Fibroblast of lung (primary cell): Measurements from ENCODE around the gene PRPF4. TPM values are rescaled to one million over a fixed set of nuclear protein-coding genes. Genes with fewer than 3 reads are reported as not detected.

Source experiments
- DNase-seq, 2 donors: peaks; one replicate each; pipeline versions ENCODE4 v3.0.0 to v3.0.0-alpha.2; 2010; ENCODE audit warnings: low read depth in 2 of 2
- H2AFZ ChIP-seq: 2 replicates; pipeline ENCODE4 v1.5.1; 2012; ENCODE audit warnings: low read length, control low read depth, inconsistent platforms
- H3K27ac ChIP-seq: 2 replicates; pipeline ENCODE4 v1.5.1; 2011; ENCODE audit warnings: low read length, control low read depth; ENCODE audit not compliant: insufficient read depth
- H3K27me3 ChIP-seq: 2 replicates; pipeline ENCODE4 v1.5.1; 2011; ENCODE audit warnings: mild to moderate bottlenecking, low read length; ENCODE audit not compliant: control insufficient read depth, insufficient read depth
- H3K36me3 ChIP-seq: 2 replicates; pipeline ENCODE4 v1.5.1; 2011; ENCODE audit warnings: low read length; ENCODE audit not compliant: control insufficient read depth, insufficient read depth
- H3K4me1 ChIP-seq: 2 replicates; pipeline ENCODE4 v1.5.1; 2011; ENCODE audit warnings: low read length; ENCODE audit not compliant: control insufficient read depth, insufficient read depth; ENCODE audit errors: extremely low read depth
- H3K4me2 ChIP-seq: 2 replicates; pipeline ENCODE4 v1.5.1; 2011; ENCODE audit warnings: low read length, control low read depth; ENCODE audit not compliant: insufficient read depth; ENCODE audit errors: extremely low read depth
- H3K4me3 ChIP-seq, 4 experiments: fragments of 200-600 bp in 1 of 4; sonication (generic) in 1 of 4; replicated peaks in 1 of 4; 2 replicates each; pipeline ENCODE4 v1.5.1; 2011 to 2016; ENCODE audit warnings: low read length in 4 of 4, low read depth in 3 of 4, mild to moderate bottlenecking in 3 of 4, control low read depth in 2 of 4, inconsistent platforms in 1 of 4, mixed read lengths in 1 of 4; ENCODE audit not compliant: insufficient read depth in 1 of 4; ENCODE audit errors: control extremely low read depth in 1 of 4
- H3K79me2 ChIP-seq: 2 replicates; pipeline ENCODE4 v1.5.1; 2012; ENCODE audit warnings: mild to moderate bottlenecking, low read length, inconsistent platforms; ENCODE audit not compliant: control insufficient read depth, insufficient read depth
- H3K9ac ChIP-seq: 2 replicates; pipeline ENCODE4 v1.5.1; 2011; ENCODE audit warnings: mild to moderate bottlenecking, low read length, control low read depth; ENCODE audit not compliant: insufficient read depth
- H3K9me3 ChIP-seq: 2 replicates; pipeline ENCODE4 v1.5.1; 2012; ENCODE audit warnings: low read depth, low read length; ENCODE audit not compliant: control insufficient read depth, insufficient read depth
- H4K20me1 ChIP-seq: 2 replicates; pipeline ENCODE4 v1.5.1; 2011; ENCODE audit warnings: low read length; ENCODE audit not compliant: control insufficient read depth, insufficient read depth; ENCODE audit errors: extremely low read depth
- CTCF ChIP-seq, 2 donors: IDR thresholded peaks in 1 of 2; conservative IDR thresholded peaks in 1 of 2; 1 replicate in 1 of 2; 2 replicates in 1 of 2; pipeline ENCODE4 v1.5.1; 2011 to 2012; ENCODE audit warnings: low read length in 2 of 2, control low read depth in 1 of 2, inconsistent platforms in 1 of 2, low read depth in 1 of 2, mild to moderate bottlenecking in 1 of 2
- EZH2 ChIP-seq: IDR thresholded peaks from 2 replicates; pipeline ENCODE4 v1.5.1; 2012; ENCODE audit warnings: low read length, control low read depth, mild to moderate bottlenecking; ENCODE audit errors: missing control alignments
- polyA plus RNA-seq, 2 donors: library from polyadenylated mRNA; depleted of rRNA in 1 of 2; stranded (reverse) in 1 of 2; unstranded in 1 of 2; fragments of >200 nt; gene quantifications; 2 replicates each; pipeline ENCODE4 v1.2.1, GENCODE V29; 2011 to 2012; ENCODE audit warnings: missing spikeins in 1 of 2
- total RNA-seq: library from RNA; depleted of rRNA; stranded (reverse); fragments of >200 nt; gene quantifications from 2 replicates; pipeline ENCODE4 v1.2.1, GENCODE V29; 2014

The PRPF4 gene
- total and polyA plus RNA-seq, 2 donors (not counting 1 experiment from before 2014, with no cell fraction given) = 19.5 to 25.1 TPM

GRCh38 chr9:113237026-113237425, 38.4 kb upstream of the PRPF4 start:
- Histone ChIP-seq H3K9me3 (no peaks in the 10 kb centered on the region), H3K4me3 (no peak overlapping the region), H3K27me3 (no peaks in the 10 kb centered on the region), H3K27ac (no peak overlapping the region), H3K36me3 (no peaks in the 10 kb centered on the region), H3K79me2 (no peaks in the 10 kb centered on the region), H3K4me1 (peaks cover 6% of the 10 kb centered on the region), H4K20me1 (no peaks in the 10 kb centered on the region), H3K4me2 (no peak overlapping the region), H2AFZ (no peak overlapping the region), H3K9ac (no peak overlapping the region)
- TF ChIP-seq EZH2 = no peak
- no peak for TF ChIP-seq CTCF (conservative IDR thresholded peaks at IDR 0.05 in 1 of 2, IDR thresholded peaks at IDR 0.05 in 1 of 2; ENCODE audit: low read depth in 1 of 2, low read length in 2 of 2)
- DNase-seq = no peak

DNA sequence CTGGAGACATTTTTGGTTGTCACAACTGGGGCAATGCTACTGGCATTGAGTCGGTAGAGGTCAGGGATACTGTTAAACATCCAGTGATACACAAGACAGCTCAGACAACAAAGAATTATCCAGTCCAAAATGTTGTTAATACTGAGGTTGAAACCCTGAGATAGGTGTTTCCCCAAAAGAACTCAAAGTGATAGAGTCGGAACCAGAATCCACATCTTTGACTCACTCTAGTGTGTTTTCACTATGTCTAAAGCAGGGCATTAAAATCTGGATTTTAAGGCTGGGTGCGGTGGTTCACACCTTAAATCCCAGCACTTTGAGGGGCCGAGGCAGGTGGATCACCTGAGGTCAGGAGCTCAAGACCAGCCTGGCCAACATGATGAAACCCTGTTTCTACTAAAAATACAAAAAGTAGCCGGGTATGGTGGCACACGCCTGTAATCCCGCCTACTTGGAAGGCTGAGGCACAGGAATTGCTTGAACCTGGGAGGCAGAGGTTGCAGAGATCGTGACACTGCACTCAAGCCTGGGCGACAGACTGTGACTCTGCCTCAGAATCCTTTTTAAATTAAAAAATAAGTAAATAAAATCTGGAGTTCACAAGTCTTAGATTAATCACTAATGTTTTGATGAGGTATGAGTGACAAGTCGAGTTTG, 37.1 kb upstream of the PRPF4 start:
- H3K27ac ChIP-seq = no peak overlapping the region
- no peak overlapping the region for H3K4me3 ChIP-seq
- no peaks in the 10 kb centered on the region for H3K27me3 ChIP-seq
- H3K36me3 ChIP-seq = no peaks in the 10 kb centered on the region
- no peaks in the 10 kb centered on the region for H3K79me2 ChIP-seq
- no peak overlapping the region for H2AFZ ChIP-seq
- H3K4me2 ChIP-seq = no peak overlapping the region
- H4K20me1 ChIP-seq = no peaks in the 10 kb centered on the region
- TF ChIP-seq EZH2 (no peak), CTCF (conservative IDR thresholded peaks at IDR 0.05 in 1 of 2, IDR thresholded peaks at IDR 0.05 in 1 of 2; ENCODE audit: low read depth in 1 of 2, low read length in 2 of 2) (no peak)
- DNase-seq = no peak
- H3K9ac ChIP-seq = no peak overlapping the region
- peaks cover 3% of the 10 kb centered on the region for H3K4me1 ChIP-seq
- no peaks in the 10 kb centered on the region for H3K9me3 ChIP-seq

- no peaks in the 10 kb centered on the region for H3K36me3 ChIP-seq
- no peaks in the 10 kb centered on the region for H3K9me3 ChIP-seq
- TF ChIP-seq EZH2 (no peak), CTCF (conservative IDR thresholded peaks at IDR 0.05 in 1 of 2, IDR thresholded peaks at IDR 0.05 in 1 of 2; ENCODE audit: low read depth in 1 of 2, low read length in 2 of 2) (no peak)
- no peaks in the 10 kb centered on the region for H3K27me3 ChIP-seq
- H3K9ac ChIP-seq = no peak overlapping the region
- H3K27ac ChIP-seq = no peak overlapping the region
- no peaks in the 10 kb centered on the region for H3K4me1 ChIP-seq
- H2AFZ ChIP-seq = no peak overlapping the region
- H3K4me2 ChIP-seq = no peak overlapping the region
- H4K20me1 ChIP-seq = no peaks in the 10 kb centered on the region
- DNase-seq = no peak
- no peaks in the 10 kb centered on the region for H3K79me2 ChIP-seq
- no peak overlapping the region for H3K4me3 ChIP-seq
Observed at GRCh38 chr9:113238859-113239232, 36.6 kb upstream of the PRPF4 start.
